GM06990 (cell line): ENCODE measurements around the gene PGF.

Experiments
- DNase-seq: peaks from one replicate; pipeline ENCODE4 v3.0.0-alpha.2; 2011; ENCODE audit not compliant: insufficient read length; ENCODE audit errors: extremely low read depth
- H3K27me3 ChIP-seq: replicated peaks from 2 replicates; pipeline ENCODE4 v1.6.0; 2011; ENCODE audit warnings: low read length; ENCODE audit not compliant: control insufficient read depth, insufficient read depth
- H3K36me3 ChIP-seq: 2 replicates; pipeline ENCODE4 v1.5.1; 2011; ENCODE audit warnings: low read length; ENCODE audit not compliant: control insufficient read depth, insufficient read depth
- H3K4me3 ChIP-seq: replicated peaks from 2 replicates; pipeline ENCODE4 v1.5.1; 2011; ENCODE audit warnings: low read depth, mild to moderate bottlenecking, control low read depth, low read length
- CTCF ChIP-seq: IDR thresholded peaks from 2 replicates; pipeline ENCODE4 v1.5.1; 2011; ENCODE audit warnings: low read length, control low read depth, mild to moderate bottlenecking, inconsistent platforms; ENCODE audit not compliant: insufficient read depth, poor library complexity, severe bottlenecking

PGF gene

GRCh38 chr14:74924061-74924460, 31.3 kb downstream of the PGF start:
- TF ChIP-seq CTCF, result no peak
- H3K36me3 ChIP-seq, result no peaks in the 10 kb centered on the region; the same call in 1 of the 2 replicates
- no peaks in the 10 kb centered on the region for H3K27me3 ChIP-seq
- no peak for DNase-seq
- no peak overlapping the region for H3K4me3 ChIP-seq

GRCh38 chr14:74922752-74923401, 32.5 kb downstream of the PGF start, which contains the start of gene RPS6KL1:
Gene RPS6KL1, minus strand, starts transcription at chr14:74923260. Its CDS starts 1,719 bp downstream, at chr14:74921541.
- peak within 1 kb of the TSS; percentile 86 for H3K4me3 ChIP-seq
- peak; percentile 85 for DNase-seq
- no peaks in the 10 kb centered on the region; the same call in 1 of the 2 replicates for H3K36me3 ChIP-seq
- no peak for TF ChIP-seq CTCF
- no peaks in the 10 kb centered on the region for H3K27me3 ChIP-seq

- DNase-seq, result no peak
- TF ChIP-seq CTCF, result no peak
- H3K4me3 ChIP-seq, result peak overlapping the region; percentile 86
- H3K27me3 ChIP-seq, result no peaks in the 10 kb centered on the region
- peaks cover 3% of the 10 kb centered on the region; the same call in 1 of the 2 replicates for H3K36me3 ChIP-seq
Measured at GRCh38 chr14:74921987-74922751, 33.2 kb downstream of the PGF start.

- Histone ChIP-seq H3K36me3 (peaks cover 3% of the 10 kb centered on the region; the same call in 1 of the 2 replicates), H3K27me3 (no peaks in the 10 kb centered on the region), H3K4me3 (no peak overlapping the region)
- no peak for DNase-seq
- TF ChIP-seq CTCF, result no peak
Measured at GRCh38 chr14:74921053-74921620, 34.3 kb downstream of the PGF start.

GRCh38 chr14:74920281-74920680, 35.1 kb downstream of the PGF start:
- TF ChIP-seq CTCF, result no peak
- peaks cover 3% of the 10 kb centered on the region; the same call in 1 of the 2 replicates for H3K36me3 ChIP-seq
- no peak for DNase-seq
- H3K4me3 ChIP-seq, result no peak overlapping the region
- H3K27me3 ChIP-seq, result no peaks in the 10 kb centered on the region
